ENCODE data around the gene CLVS2.

The CLVS2 gene, protein sequence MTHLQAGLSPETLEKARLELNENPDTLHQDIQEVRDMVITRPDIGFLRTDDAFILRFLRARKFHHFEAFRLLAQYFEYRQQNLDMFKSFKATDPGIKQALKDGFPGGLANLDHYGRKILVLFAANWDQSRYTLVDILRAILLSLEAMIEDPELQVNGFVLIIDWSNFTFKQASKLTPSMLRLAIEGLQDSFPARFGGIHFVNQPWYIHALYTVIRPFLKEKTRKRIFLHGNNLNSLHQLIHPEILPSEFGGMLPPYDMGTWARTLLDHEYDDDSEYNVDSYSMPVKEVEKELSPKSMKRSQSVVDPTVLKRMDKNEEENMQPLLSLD

DNA sequence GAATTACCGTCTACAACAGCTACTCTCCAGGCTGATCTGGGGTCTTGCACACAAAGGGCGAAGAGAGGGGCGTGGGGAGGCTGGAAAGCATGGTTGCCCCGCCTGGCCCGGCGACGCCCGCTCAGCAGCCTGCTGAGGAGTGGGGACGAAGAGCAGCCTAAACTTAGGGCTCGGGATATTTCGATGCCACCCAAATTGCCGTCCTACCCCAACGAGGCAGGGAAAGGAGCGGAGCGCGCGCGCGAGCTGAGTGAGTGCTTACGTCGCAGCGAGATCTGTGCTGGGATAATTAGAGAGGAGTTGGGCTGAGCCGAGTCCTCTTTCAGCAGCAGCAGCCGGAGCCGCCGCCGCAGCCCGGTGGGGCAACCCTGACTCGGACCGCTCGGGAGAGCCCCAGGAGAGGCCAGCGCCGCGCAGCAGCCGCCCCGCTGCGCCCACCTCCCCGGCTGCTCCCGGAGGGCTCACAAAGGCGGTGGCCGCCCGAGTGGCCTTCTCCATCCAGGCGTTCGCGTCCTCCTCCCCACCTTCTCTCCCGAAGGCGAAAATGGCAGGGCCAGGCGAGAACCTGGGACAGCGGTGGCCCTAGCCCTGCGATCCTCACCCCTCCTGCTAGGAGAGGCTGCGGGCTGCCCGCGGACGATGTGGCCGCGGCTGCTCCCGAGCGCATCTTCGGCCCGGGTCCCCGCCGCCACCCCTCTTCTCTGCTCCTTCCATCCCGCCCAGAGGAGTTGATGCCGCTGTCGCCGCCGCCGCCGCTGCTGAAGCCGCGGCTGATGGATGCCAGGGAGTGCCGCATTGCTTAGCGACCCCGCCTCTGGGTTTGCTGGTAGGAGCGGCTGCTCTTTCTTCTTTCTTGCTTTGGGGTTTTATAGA lies at the start of gene CLVS2:
Gene CLVS2, plus strand, starts transcription at position 315 of the 873 bp plus-strand sequence. CDS start 1,543 bp downstream, outside the sequence.
- DNase-seq, result no peak

- DNase-seq, result no peak
These were observed 48.7 kb upstream of the CLVS2 start for GRCh38 chr6:122947355-122947754.

DNA sequence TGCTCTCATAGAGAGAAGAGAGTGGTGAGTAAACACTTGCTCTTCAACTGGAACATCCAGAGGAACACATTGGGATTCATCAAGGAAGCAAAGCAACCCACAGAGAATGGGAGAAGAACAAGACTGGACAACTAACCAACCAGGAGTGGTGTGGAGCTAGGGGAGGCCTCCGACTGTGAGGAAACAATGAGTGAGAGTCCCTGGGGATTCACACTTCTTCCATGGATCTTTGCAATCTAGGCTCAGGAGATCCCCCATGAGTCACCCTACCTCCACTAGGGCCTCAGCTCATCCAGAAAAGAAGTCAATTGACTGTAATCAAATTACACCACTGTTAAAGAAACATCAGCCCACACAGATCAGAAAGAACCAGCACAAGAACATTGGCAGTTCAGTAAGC lies 42.3 kb upstream of the CLVS2 start:
- no peak for DNase-seq

- no peak for DNase-seq
These were observed 39.7 kb upstream of the CLVS2 start for GRCh38 chr6:122956376-122956775.

- DNase-seq, result no peak
These were observed 33.9 kb upstream of the CLVS2 start for GRCh38 chr6:122962000-122962624.

DNA sequence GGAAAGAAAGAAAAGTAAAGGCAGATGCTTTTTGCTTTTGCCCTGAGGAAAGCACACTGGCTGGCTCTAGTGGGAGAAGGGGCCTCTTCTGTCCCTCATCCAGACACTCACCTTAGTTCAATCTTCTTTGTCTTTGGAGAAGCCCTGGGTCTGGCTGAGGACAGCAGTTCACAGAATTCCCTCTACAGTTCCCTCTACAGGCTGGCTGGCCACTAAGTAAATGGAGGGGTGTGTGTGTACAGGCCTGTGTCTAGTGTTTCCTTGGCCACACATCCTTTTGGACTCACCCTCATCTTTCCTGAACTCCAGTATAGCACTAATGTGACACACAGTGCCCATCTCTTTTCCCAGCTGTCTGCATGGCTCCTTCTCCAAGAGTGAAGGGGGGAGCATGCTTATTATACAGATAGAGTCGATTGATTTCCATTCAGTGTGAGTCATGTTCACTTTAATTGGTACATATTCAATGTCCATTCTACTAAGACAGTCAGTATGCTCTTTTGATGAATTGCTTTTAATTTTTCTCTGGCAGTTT lies 26.0 kb upstream of the CLVS2 start:
- no peak for DNase-seq

GRCh38 chr6:122977180-122977579 lies 18.9 kb upstream of the CLVS2 start:
- no peak for DNase-seq

DNA sequence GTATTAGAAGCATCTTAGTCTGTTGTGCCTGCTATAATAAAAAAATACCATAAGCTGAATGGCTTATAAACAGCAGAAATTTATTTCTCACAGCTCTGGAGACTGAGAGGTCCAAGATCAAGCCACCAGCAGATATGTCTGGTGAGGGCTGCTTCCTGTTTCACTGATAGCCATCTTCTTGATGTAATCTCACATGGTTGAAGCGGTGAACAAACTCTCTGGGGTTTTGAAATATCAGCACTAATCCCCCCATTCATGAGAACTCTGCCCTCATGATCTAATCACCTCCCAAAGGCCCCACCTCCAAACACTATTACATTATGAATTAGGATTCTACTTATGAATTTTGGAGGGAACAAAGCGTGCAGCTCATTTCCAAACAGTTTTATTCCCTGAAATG lies 11.6 kb upstream of the CLVS2 start:
- no peak for DNase-seq

DNA sequence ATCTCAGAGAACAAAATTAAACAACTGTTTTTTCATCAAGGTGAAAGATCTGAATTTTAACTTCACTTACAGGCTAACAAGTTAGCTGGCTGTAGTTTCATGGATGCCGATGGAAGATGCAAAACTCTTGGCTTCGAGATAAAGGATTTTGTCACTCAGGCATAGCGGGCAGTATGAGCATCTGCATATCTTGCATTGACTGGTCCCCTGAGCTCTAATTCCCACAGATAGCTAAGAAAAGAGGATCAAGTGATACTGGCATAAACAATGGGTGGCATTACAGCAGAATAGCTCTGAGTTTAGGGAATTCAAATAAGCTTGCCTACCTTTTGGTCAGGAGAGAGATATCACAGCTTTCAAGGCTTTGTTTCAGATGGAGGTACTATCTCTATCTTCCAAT lies 1.8 kb upstream of the CLVS2 start:
- no peak for DNase-seq

- no peak for DNase-seq
These were observed 915 bp downstream of the CLVS2 start for GRCh38 chr6:122996794-122997505.

- DNase-seq, result no peak
These were observed 1.6 kb downstream of the CLVS2 start for GRCh38 chr6:122997541-122998150.

DNA sequence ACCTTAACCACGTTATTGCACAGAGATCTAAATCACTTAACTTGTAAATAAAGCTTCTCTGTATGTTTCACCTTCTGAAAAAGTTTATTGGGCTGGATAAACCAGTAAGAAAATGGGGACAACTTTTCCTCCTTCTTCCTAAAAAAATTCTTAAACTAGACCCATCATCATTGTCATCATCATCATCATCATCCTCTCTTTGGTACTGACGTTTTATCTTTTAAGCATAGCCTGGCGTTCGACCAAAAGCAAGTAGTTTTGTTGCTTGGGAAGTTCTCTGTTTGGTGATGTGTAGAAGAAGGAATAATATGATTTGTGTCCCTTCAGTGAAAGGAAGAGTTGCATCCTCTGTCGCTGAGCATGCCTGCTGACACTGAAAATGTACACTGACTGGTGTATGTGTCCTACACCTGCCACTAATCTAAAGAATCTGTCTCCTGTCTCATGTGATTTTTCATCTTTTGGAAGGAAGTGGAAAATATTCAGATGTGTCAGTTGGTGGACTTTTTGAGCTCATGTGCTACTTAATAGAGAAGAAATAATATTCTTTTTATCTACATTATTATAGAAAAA lies 2.5 kb downstream of the CLVS2 start:
- no peak for DNase-seq

GRCh38 chr6:123000244-123000770 lies 4.3 kb downstream of the CLVS2 start:
- no peak for DNase-seq

GRCh38 chr6:123001540-123001939 lies 5.5 kb downstream of the CLVS2 start:
- no peak for DNase-seq

GRCh38 chr6:123007885-123008284 lies 11.8 kb downstream of the CLVS2 start:
- no peak for DNase-seq

DNA sequence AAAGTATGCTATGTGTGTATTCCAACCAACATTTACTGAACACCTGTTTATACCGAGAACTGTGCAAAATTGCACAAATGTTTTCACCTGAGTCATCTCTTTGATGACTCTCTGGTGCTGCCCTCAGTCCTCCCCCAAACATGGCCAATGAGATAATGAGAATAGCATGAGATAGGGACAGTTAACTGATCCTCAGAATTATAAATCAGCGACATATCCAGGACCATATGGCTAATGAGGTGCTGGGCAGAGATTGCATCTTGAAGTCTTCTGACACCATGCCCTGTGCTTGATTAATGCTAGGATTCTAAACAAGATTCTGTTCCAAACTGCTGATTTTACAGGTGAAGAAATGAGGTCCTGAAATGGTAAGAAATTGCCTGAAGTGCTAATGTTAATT lies 13.0 kb downstream of the CLVS2 start:
- no peak for DNase-seq

GRCh38 chr6:123014835-123015234 lies 18.8 kb downstream of the CLVS2 start:
- no peak for DNase-seq

DNA sequence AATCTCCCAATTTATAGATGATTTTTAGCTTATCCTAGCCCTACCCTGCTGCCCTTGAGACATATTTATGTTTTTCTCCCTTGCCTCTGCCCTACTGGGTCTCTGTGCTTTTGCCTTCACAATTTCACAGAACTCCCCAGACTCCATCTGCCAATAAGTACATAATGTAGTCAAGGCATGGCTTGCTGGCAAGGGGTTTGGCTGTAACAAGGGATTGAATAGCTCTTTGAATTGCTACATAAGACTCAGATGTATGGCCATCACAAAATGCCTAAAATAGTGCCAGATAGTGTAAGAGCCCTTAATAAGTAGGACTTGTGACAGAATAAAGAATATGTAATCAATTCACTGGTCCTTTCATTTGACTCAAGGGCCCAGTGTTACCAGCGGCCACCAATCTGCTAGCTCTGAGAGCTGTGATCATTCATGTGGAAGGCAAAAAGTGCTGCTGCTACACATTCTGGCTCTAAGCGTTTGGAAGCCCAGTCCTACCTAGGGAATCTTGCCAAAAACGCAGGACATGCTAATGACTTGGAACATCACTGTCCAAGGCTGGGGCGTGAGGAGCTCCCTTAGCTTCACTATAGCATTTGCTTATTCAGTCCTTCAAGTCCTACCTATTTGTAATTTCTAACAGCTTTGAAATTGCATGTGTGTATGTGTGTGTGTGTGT lies 20.5 kb downstream of the CLVS2 start:
- no peak for DNase-seq

GRCh38 chr6:123017104-123017682 lies 21.2 kb downstream of the CLVS2 start:
- DNase-seq, result no peak

DNA sequence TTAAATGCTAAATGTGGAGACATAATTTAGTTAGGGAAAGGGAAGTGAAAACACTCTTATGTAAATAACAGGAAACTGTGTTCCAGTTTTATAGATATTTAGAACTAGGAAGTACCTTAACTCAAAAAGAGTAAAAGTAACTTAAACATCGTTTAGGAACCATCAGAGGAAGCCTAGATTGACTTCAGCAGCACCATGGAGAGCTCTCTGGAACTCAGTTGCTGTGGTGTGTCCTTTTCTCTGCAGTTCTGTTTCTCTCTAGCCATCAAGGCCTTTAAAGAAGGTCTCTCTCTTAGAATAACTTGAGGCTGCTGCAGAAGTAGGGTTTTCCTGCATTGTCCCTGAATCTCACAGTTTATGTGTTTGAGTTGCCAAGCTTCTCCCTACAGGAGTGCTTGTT lies 26.9 kb downstream of the CLVS2 start:
- no peak for DNase-seq

GRCh38 chr6:123024976-123025375 lies 28.9 kb downstream of the CLVS2 start:
- DNase-seq, result no peak
